Progenitor cell of endocrine pancreas (in vitro differentiated cells): Measurements from ENCODE around the gene CRYBB1. TPM values are rescaled to one million over a fixed set of nuclear protein-coding genes. Genes with fewer than 3 reads are reported as not detected.

ENCODE experiments used
- DNase-seq: peaks from one replicate; pipeline ENCODE4 v3.0.0; 2021; ENCODE audit warnings: low spot score; ENCODE audit not compliant: unreplicated experiment
- H3K27ac Mint-ChIP-seq: 2 replicates; pipeline ENCODE4 v1.8.0; 2021; ENCODE audit warnings: mild to moderate bottlenecking, moderate library complexity, mixed read lengths
- H3K27me3 Mint-ChIP-seq: 2 replicates; pipeline ENCODE4 v1.8.0; 2021; ENCODE audit warnings: mixed read lengths
- H3K36me3 Mint-ChIP-seq: 2 replicates; pipeline ENCODE4 v1.8.0; 2022; ENCODE audit warnings: mixed read lengths; ENCODE audit not compliant: insufficient read depth
- H3K4me1 Mint-ChIP-seq: 2 replicates; pipeline ENCODE4 v1.8.0; 2021; ENCODE audit warnings: low read depth, mixed read lengths
- H3K4me3 Mint-ChIP-seq: 2 replicates; pipeline ENCODE4 v1.8.0; 2021; ENCODE audit warnings: low read depth, mild to moderate bottlenecking, moderate library complexity, mixed read lengths
- H3K9me3 Mint-ChIP-seq: 2 replicates; pipeline ENCODE4 v1.8.0; 2021; ENCODE audit warnings: low read depth, mixed read lengths
- CTCF ChIP-seq: fragments of 200-600 bp; sonication (generic); IDR thresholded peaks from one replicate; pipeline ENCODE4 v1.5.0; 2021; ENCODE audit warnings: antibody characterized with exemption, mild to moderate bottlenecking; ENCODE audit not compliant: unreplicated experiment
- total RNA-seq: library from RNA; stranded (reverse); gene quantifications from 2 replicates; pipeline ENCODE4 v1.2.1, GENCODE V29; 2021

The CRYBB1 gene
- total RNA-seq, 1 donor from 2014 or later = not detected

- H3K9me3 Mint-ChIP-seq = no peaks in the 10 kb centered on the region
- no peak for DNase-seq
- TF ChIP-seq CTCF = no peak
- H3K27ac Mint-ChIP-seq = peak overlapping the region; percentile 79
- H3K27me3 Mint-ChIP-seq = no peaks in the 10 kb centered on the region
- peaks cover 11% of the 10 kb centered on the region for H3K4me1 Mint-ChIP-seq
- H3K4me3 Mint-ChIP-seq = no peak overlapping the region
- no peaks in the 10 kb centered on the region for H3K36me3 Mint-ChIP-seq
Measured at GRCh38 chr22:26564181-26564580, 53.6 kb downstream of the CRYBB1 start.

- Mint-ChIP-seq H3K4me1 (peaks cover 9% of the 10 kb centered on the region), H3K9me3 (no peaks in the 10 kb centered on the region), H3K4me3 (no peak overlapping the region), H3K27ac (no peak overlapping the region), H3K27me3 (no peaks in the 10 kb centered on the region), H3K36me3 (no peaks in the 10 kb centered on the region)
- no peak for TF ChIP-seq CTCF
- DNase-seq = no peak
Measured at GRCh38 chr22:26563022-26563421, 54.8 kb downstream of the CRYBB1 start.

GRCh38 chr22:26561756-26562417 is 55.9 kb downstream of the CRYBB1 start:
- no peak for DNase-seq
- Mint-ChIP-seq H3K9me3 (no peaks in the 10 kb centered on the region), H3K36me3 (no peaks in the 10 kb centered on the region), H3K27me3 (no peaks in the 10 kb centered on the region), H3K27ac (no peak overlapping the region), H3K4me1 (peaks cover 3% of the 10 kb centered on the region), H3K4me3 (no peak overlapping the region)
- no peak for TF ChIP-seq CTCF

- Mint-ChIP-seq H3K27ac (no peak overlapping the region), H3K36me3 (no peaks in the 10 kb centered on the region), H3K27me3 (no peaks in the 10 kb centered on the region), H3K4me1 (peaks cover 3% of the 10 kb centered on the region), H3K4me3 (no peak overlapping the region), H3K9me3 (no peaks in the 10 kb centered on the region)
- no peak for DNase-seq
- TF ChIP-seq CTCF = no peak
Measured at GRCh38 chr22:26559961-26560575, 57.8 kb downstream of the CRYBB1 start.

- H3K27me3 Mint-ChIP-seq = no peaks in the 10 kb centered on the region
- no peaks in the 10 kb centered on the region for H3K36me3 Mint-ChIP-seq
- DNase-seq = no peak
- H3K9me3 Mint-ChIP-seq = no peaks in the 10 kb centered on the region
- no peak for TF ChIP-seq CTCF
- no peak overlapping the region for H3K4me3 Mint-ChIP-seq
- peak overlapping the region; percentile 1 for H3K27ac Mint-ChIP-seq
- H3K4me1 Mint-ChIP-seq = peaks cover 3% of the 10 kb centered on the region
Measured at GRCh38 chr22:26558248-26558895, 59.5 kb downstream of the CRYBB1 start.
